Lower leg skin (tissue), 4 donors: ENCODE data around the gene ARPIN. TPM values are rescaled to one million over a fixed set of nuclear protein-coding genes. Genes with fewer than 3 reads are reported as not detected.
"Not testable (repeated sequence)": the region's sequence is repeated elsewhere in the genome, so short reads cannot be mapped to it uniquely, and the experiment has no call there.

Experiments
- DNase-seq, 2 donors: peaks; one replicate each; pipeline ENCODE4 v3.0.0-alpha.2; 2019; ENCODE audit warnings: low spot score in 2 of 2
- H3K4me3 ChIP-seq: fragments of 200-600 bp; sonication (generic); 2 replicates; pipeline ENCODE4 v1.5.1; 2017; ENCODE audit warnings: mild to moderate bottlenecking, low read depth; ENCODE audit not compliant: poor library complexity, severe bottlenecking
- CTCF ChIP-seq, 3 donors: fragments of 450-650 bp; IDR thresholded peaks; one replicate each; pipeline ENCODE4 v1.5.1; 2016; ENCODE audit warnings: antibody characterized with exemption in 3 of 3, mild to moderate bottlenecking in 3 of 3, moderate library complexity in 2 of 3
- POLR2A ChIP-seq, 2 donors: fragments of 450-650 bp; IDR thresholded peaks; one replicate each; pipeline ENCODE4 v1.6.1; 2016 to 2017; ENCODE audit warnings: antibody characterized with exemption in 2 of 2, mild to moderate bottlenecking in 1 of 2, moderate library complexity in 1 of 2
- WGBS, 2 donors: methylation state at CpG; one replicate each; pipeline ENCODE4 v1.1.5; 2018; 5-methylcytosine and 5-hydroxymethylcytosine counted together
- intact Hi-C: fragments of 100-400 bp; cut with DNase I; formaldehyde crosslinking; loops from one replicate; pipeline ENCODE4 v1.15.0; 2023; ENCODE audit warnings: low total_unique reads
- total RNA-seq, 4 donors: library from RNA; depleted of rRNA; stranded (reverse); fragments of >200 nt; gene quantifications; one replicate each; pipeline ENCODE4 v1.1.0, GENCODE V29; 2016

Gene ARPIN
- 10 to 100 TPM in 3 of 4 donors, 1 to 10 TPM in 1; 8.5 to 21.5 (median 14.4) TPM for total RNA-seq

- H3K4me3 ChIP-seq: peak within 1 kb of the TSS; percentile 54
- TF ChIP-seq CTCF (IDR thresholded peaks at IDR 0.05) (no peak), POLR2A (IDR thresholded peaks at IDR 0.05) (no peak)
- intact Hi-C loops: no loop called here
- peak in 1 of 2 donors; percentile 28 for DNase-seq
- WGBS, 2 donors: 11 to 20% methylated on average over 22 to 39 of the region's 57 CpGs
These were observed at the start of gene ARPIN for GRCh38 chr15:89912674-89913396. ARPIN (minus strand) TSS chr15:89912952; CDS start chr15:89912835, 117 bp downstream.

- DNase-seq: peak in 1 of 2 donors; percentile 70
- no peak overlapping the region for H3K4me3 ChIP-seq
- TF ChIP-seq CTCF (IDR thresholded peaks at IDR 0.05) (no peak), POLR2A (IDR thresholded peaks at IDR 0.05) (no peak)
- 64 to 75% methylated on average over 18 of the region's 18 CpGs for WGBS, 2 donors
- intact Hi-C loops: no loop called here
These were observed 45.5 kb upstream of the ARPIN start for GRCh38 chr15:89958107-89958805.

GRCh38 chr15:89955449-89955998, 42.8 kb upstream of the ARPIN start:
- intact Hi-C loops, DNase-seq, H3K4me3 ChIP-seq: not testable (repeated sequence)
- WGBS, 2 donors: 90 to 94% methylated on average over 13 of the region's 13 CpGs

GRCh38 chr15:89954541-89954940, 41.8 kb upstream of the ARPIN start:
- DNase-seq: no peak
- 59 to 65% methylated on average over 3 of the region's 3 CpGs for WGBS, 2 donors
- no peak for TF ChIP-seq POLR2A (IDR thresholded peaks at IDR 0.05)
- TF ChIP-seq CTCF (IDR thresholded peaks at IDR 0.05): no peak
- intact Hi-C loops: no loop called here
- H3K4me3 ChIP-seq: no peak overlapping the region

GRCh38 chr15:89948796-89949195, 36.0 kb upstream of the ARPIN start:
- DNase-seq: no peak
- H3K4me3 ChIP-seq: no peak overlapping the region
- intact Hi-C loops: no loop called here
- 70% methylated on average over 7 of the region's 7 CpGs for WGBS, 2 donors
- TF ChIP-seq CTCF (IDR thresholded peaks at IDR 0.05) (no peak), POLR2A (IDR thresholded peaks at IDR 0.05) (no peak)

GRCh38 chr15:89947385-89947784, 34.6 kb upstream of the ARPIN start:
- intact Hi-C loops: no loop called here
- H3K4me3 ChIP-seq: no peak overlapping the region
- DNase-seq: no peak
- no peak for TF ChIP-seq CTCF (IDR thresholded peaks at IDR 0.05)
- 69 to 76% methylated on average over 3 of the region's 3 CpGs for WGBS, 2 donors
